ENCODE results near the gene ARCN1. TPM values are rescaled to one million over a fixed set of nuclear protein-coding genes. Genes with fewer than 3 reads are reported as not detected.

Gene ARCN1
- total and polyA plus RNA-seq, 2 of the 4 experiments (the other 2 are of a cell fraction): 148 to 212 TPM

DNA sequence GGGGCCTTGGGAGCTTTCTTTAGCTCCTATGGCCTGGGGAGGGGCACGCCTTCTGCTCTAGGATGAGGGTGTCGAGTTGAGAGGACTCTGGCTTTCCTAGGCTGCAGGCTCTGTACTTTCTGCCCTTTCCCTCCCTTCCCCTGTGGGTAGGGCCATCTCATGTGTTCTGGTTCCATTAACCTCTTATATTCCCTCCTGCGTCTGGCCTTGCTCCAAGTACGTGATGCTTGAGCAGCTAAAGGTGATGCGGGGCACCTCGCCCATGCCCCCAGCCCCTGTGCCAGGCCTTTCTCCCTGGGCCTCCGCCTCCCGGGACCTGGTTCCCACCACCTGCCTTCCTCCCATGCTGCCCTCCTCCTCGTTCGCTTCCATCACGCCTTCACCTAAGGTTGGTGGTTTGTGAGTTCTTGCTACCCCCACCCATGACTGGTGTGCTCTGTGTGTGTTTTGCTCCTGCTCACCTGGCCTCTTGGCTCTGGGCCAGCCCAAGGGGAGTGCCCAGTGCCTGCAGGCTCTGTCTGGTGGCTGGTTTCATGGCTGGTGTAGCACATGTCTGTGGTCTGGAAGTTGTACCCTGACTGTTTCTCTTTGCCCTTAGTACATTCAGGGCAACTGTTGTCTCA lies 69.3 kb downstream of the ARCN1 start:
- Histone ChIP-seq H3K9me3 (ENCODE audit: control insufficient read depth, insufficient read depth, low read length) (no peaks in the 10 kb centered on the region), H2AK9ac (replicated peaks; ENCODE audit: low read depth, low read length, poor library complexity) (no peak overlapping the region), H3K4me3 (ENCODE audit: insufficient read depth, low read depth, low read length) (no peak overlapping the region), H2AK5ac (ENCODE audit: low read depth, low read length) (no peak overlapping the region), H3K27ac (ENCODE audit: insufficient read depth, low read length) (no peak overlapping the region), H3K23ac (ENCODE audit: low read depth, low read length) (no peak overlapping the region), H3K4ac (ENCODE audit: low read depth, low read length) (no peak overlapping the region), H2BK120ac (ENCODE audit: low read depth, low read length) (no peak overlapping the region), H3K79me1 (ENCODE audit: low read depth in 1 of 2, low read length in 2 of 2) (peaks cover 39 to 84% of the 10 kb centered on the region in 2 experiments), H3K4me1 (ENCODE audit: control insufficient read depth, insufficient read depth, low read length) (0 out of 2 replicates have a peak, but pooled peaks cover 1% of the 10 kb centered on the region), H2BK5ac (ENCODE audit: low read depth, low read length, poor library complexity, severe bottlenecking) (no peak overlapping the region), H2BK15ac (ENCODE audit: low read depth, low read length) (no peak overlapping the region), H4K8ac (ENCODE audit: low read depth in 2 of 2, low read length in 2 of 2) (no peak overlapping the region), H3K18ac (ENCODE audit: low read depth, low read length) (no peak overlapping the region), H4K20me1 (ENCODE audit: insufficient read depth, low read length) (peaks cover 38% of the 10 kb centered on the region; the same call in 1 of the 2 replicates), H3K56ac (ENCODE audit: extremely low read depth, insufficient read depth, low read length) (no peak overlapping the region), H3K4me2 (ENCODE audit: low read depth, low read length) (no peak overlapping the region), H3K36me3 (ENCODE audit: control insufficient read depth, insufficient read depth, low read length) (peaks cover 87% of the 10 kb centered on the region), H3K9me1 (ENCODE audit: insufficient read depth, low read length) (no peaks in the 10 kb centered on the region; the same call in 1 of the 2 replicates), H3K9ac (ENCODE audit: low read depth, low read length) (no peak overlapping the region), H3K27me3 (ENCODE audit: control insufficient read depth, insufficient read depth, low read length) (no peaks in the 10 kb centered on the region), H4K5ac (ENCODE audit: low read depth, low read length) (no peak overlapping the region), H3K14ac (replicated peaks; ENCODE audit: low read depth, low read length) (no peak overlapping the region), H4K91ac (ENCODE audit: insufficient read depth, low read depth, low read length) (no peak overlapping the region), H2BK20ac (ENCODE audit: low read depth, low read length) (no peak overlapping the region), H2AFZ (replicated peaks; ENCODE audit: low read length, poor library complexity) (no peak overlapping the region)
- POLR2A ChIA-PET (ENCODE audit: unreplicated experiment): no interaction called here
- no TSS peak for BruUV-seq (replicated peaks)
- no peak for DNase-seq
- CTCF ChIA-PET: no interaction called here
- TF ChIP-seq BHLHE40 (IDR thresholded peaks at IDR 0.05; ENCODE audit: low read depth, low read length): no peak
- no peak for TF ChIP-seq CEBPB (IDR thresholded peaks at IDR 0.05; ENCODE audit: low read depth, low read length)
- TF ChIP-seq POLR2A (IDR thresholded peaks at IDR 0.05; ENCODE audit: low read depth, low read length): no peak
- no peak for TF ChIP-seq MXI1 (IDR thresholded peaks at IDR 0.05; ENCODE audit: borderline replicate concordance, low read depth, low read length)
- TF ChIP-seq RFX5 (IDR thresholded peaks at IDR 0.05; ENCODE audit: low read depth, low read length): no peak
- intact Hi-C loops (cut with micrococcal nuclease): no loop called here
- 93% methylated on average over 4 of the region's 11 CpGs; no CpG with 5 or more reads in 1 of the 2 experiments for WGBS, 2 experiments (ENCODE audit: extremely low coverage in 2 of 2, insufficient read length in 1 of 2)
- ATAC-seq (ENCODE audit: low read depth): no peak
- dilution Hi-C loops (cut with HindIII; ENCODE audit: low sequenced_read_pairs, unreplicated experiment): no loop called here
- in situ Hi-C loops (cut with MboI; ENCODE audit: low sequenced_read_pairs): no loop called here

Data from IMR-90 (cell line).